Ramos (cell line): ENCODE results near the gene TPM2.
"Not testable (repeated sequence)": the region's sequence is repeated elsewhere in the genome, so short reads cannot be mapped to it uniquely, and the experiment has no call there.

ENCODE experiments used
- in situ Hi-C: fragments of 300-500 bp; cut with MboI; formaldehyde crosslinking; loops from one replicate; pipeline ENCODE4 v1.14.3; 2022; ENCODE audit warnings: low sequenced_read_pairs; ENCODE audit not compliant: unreplicated experiment

TPM2 gene

GRCh38 chr9:35639225-35639624, 50.5 kb downstream of the TPM2 start:
- in situ Hi-C loops: not testable (repeated sequence)

GRCh38 chr9:35638751-35639150, 51.0 kb downstream of the TPM2 start:
- in situ Hi-C loops: not testable (repeated sequence)

- in situ Hi-C loops: not testable (repeated sequence)
These were observed 52.2 kb downstream of the TPM2 start for GRCh38 chr9:35637427-35637955.

GRCh38 chr9:35636877-35637246, 52.9 kb downstream of the TPM2 start:
- in situ Hi-C loops: not testable (repeated sequence)

GRCh38 chr9:35636135-35636876, 53.4 kb downstream of the TPM2 start:
- in situ Hi-C loops: no loop called here

GRCh38 chr9:35635730-35636129, 54.0 kb downstream of the TPM2 start:
- in situ Hi-C loops: no loop called here
